DND-41 (cell line): ENCODE data around the gene TECR.

Source experiments
- EZH2 ChIP-seq: IDR thresholded peaks from 3 replicates; pipeline ENCODE4 v1.6.1; 2012; ENCODE audit warnings: borderline replicate concordance, low read depth, mild to moderate bottlenecking, moderate library complexity, low read length, inconsistent platforms; ENCODE audit not compliant: severe bottlenecking
- TF ChIP-seq, protein P1 (sequence below): IDR thresholded peaks from 2 replicates; pipeline ENCODE4 v1.5.1; 2012; ENCODE audit warnings: borderline replicate concordance, low read length, moderate library complexity, mild to moderate bottlenecking; ENCODE audit not compliant: poor library complexity, severe bottlenecking; ENCODE audit errors: extremely low read depth

DNA sequence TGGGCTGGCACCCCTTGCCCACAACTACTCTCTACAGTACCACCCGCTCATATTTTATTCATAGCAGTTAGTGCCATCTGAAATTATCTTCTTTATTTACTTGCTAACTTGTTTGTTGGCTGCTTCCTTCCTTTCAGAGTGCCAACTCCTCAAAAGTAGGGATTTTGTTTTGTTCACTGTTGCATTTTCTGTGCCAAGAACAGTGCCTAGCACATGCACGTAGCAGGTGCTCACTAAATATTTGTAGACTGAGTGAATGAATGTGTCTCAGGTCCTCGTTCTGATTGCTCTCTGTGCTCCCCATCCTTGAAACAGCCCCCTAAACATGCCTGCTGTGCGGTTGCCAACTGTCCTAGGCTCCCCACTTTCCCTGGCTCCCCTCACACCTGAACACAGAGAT, 35.0 kb upstream of the TECR start:
- TF ChIP-seq, protein P1, sequence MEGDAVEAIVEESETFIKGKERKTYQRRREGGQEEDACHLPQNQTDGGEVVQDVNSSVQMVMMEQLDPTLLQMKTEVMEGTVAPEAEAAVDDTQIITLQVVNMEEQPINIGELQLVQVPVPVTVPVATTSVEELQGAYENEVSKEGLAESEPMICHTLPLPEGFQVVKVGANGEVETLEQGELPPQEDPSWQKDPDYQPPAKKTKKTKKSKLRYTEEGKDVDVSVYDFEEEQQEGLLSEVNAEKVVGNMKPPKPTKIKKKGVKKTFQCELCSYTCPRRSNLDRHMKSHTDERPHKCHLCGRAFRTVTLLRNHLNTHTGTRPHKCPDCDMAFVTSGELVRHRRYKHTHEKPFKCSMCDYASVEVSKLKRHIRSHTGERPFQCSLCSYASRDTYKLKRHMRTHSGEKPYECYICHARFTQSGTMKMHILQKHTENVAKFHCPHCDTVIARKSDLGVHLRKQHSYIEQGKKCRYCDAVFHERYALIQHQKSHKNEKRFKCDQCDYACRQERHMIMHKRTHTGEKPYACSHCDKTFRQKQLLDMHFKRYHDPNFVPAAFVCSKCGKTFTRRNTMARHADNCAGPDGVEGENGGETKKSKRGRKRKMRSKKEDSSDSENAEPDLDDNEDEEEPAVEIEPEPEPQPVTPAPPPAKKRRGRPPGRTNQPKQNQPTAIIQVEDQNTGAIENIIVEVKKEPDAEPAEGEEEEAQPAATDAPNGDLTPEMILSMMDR, result no peak
- TF ChIP-seq EZH2, result no peak
